Endothelial cell of umbilical vein (primary cell): ENCODE results near the gene SH3PXD2B.

Source experiments
- GATA2 ChIP-seq: IDR thresholded peaks from 2 replicates; pipeline ENCODE4 v1.7.0; 2011; ENCODE audit warnings: low read depth, mild to moderate bottlenecking, moderate library complexity, mixed read lengths, low read length; ENCODE audit not compliant: insufficient read length, insufficient read depth
- POLR2A ChIP-seq: IDR thresholded peaks from 2 replicates; pipeline ENCODE4 v1.6.1; 2012; ENCODE audit warnings: low read depth, mild to moderate bottlenecking, control low read depth, low read length
- TF ChIP-seq, protein P1 (sequence below), 2 donors: IDR thresholded peaks; 1 replicate in 1 of 2; 2 replicates in 1 of 2; pipeline ENCODE4 v1.5.1; 2011; ENCODE audit warnings: low read length in 2 of 2, mild to moderate bottlenecking in 2 of 2, moderate library complexity in 2 of 2, control low read depth in 1 of 2, inconsistent platforms in 1 of 2, low read depth in 1 of 2; ENCODE audit not compliant: insufficient read depth in 1 of 2; ENCODE audit errors: extremely low read depth in 1 of 2

DNA sequence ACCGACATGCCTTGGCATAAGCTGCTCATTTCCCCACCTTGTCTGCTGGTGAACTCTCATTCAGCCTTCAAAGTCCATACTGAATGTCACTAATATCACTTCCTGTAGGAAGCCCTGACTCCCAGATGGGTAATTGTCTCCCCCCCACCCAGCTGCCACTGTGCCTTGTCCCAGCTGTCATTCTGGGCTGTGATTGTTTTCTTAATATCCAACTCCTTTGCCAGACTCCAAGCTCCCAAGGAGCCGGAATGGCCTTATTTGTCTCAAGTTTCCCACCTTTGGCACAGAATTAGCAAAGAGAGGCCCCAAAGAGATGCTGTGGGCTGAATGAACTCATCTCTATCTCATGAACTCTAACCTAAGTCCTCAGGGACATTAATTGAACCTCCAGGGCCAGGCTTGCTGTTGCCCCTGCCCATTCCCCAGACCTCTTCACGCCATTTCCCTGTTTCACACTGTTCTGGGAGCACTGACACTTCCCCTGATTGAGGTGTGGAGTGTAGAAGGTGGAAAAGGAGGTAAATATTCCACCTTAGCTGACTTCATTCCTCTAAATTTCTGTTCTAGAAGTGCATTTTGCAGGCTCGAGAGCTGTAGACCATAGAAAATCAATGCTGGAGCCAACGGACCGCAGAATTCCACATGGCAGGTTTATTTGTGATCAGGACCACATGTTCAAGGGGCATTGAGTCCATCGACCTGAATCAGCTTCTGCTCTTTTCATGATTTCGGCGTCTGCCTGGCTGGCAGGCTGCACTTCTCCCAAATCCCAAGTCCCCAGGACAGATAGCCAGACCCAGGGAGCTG, 4.9 kb upstream of the SH3PXD2B start:
- TF ChIP-seq GATA2 (no peak), POLR2A (no peak)
- TF ChIP-seq, protein P1, sequence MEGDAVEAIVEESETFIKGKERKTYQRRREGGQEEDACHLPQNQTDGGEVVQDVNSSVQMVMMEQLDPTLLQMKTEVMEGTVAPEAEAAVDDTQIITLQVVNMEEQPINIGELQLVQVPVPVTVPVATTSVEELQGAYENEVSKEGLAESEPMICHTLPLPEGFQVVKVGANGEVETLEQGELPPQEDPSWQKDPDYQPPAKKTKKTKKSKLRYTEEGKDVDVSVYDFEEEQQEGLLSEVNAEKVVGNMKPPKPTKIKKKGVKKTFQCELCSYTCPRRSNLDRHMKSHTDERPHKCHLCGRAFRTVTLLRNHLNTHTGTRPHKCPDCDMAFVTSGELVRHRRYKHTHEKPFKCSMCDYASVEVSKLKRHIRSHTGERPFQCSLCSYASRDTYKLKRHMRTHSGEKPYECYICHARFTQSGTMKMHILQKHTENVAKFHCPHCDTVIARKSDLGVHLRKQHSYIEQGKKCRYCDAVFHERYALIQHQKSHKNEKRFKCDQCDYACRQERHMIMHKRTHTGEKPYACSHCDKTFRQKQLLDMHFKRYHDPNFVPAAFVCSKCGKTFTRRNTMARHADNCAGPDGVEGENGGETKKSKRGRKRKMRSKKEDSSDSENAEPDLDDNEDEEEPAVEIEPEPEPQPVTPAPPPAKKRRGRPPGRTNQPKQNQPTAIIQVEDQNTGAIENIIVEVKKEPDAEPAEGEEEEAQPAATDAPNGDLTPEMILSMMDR (IDR thresholded peaks at IDR 0.05; ENCODE audit: extremely low read depth in 1 of 2, insufficient read depth in 1 of 2, low read depth in 1 of 2, low read length in 2 of 2): no peak
